ENCODE data around the gene RECQL5. TPM values are rescaled to one million over a fixed set of nuclear protein-coding genes. Genes with fewer than 3 reads are reported as not detected.

The RECQL5 gene
- total and polyA plus RNA-seq, 2 of the 8 experiments (the other 6 are each of a cell fraction or from before 2014, with no cell fraction given): 15.1 to 41.1 TPM

DNA sequence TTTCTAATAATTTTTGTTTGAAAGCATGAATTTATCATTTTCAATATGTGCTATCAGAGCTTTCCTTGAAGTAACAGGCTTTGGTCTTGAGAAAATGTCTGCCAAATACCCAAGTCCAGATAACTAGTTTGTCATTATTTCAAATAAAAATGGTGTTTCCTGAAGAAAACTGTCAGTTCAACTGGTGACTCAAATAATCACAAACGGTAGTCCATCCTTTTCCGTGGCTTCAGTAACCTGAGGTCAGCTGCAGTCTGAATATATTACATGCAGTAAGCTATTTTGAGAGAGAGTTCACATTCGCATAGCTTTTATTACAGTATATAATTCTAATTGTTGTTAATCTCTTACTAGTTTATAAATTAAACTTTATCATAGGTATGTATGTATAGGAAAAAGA, 9.5 kb upstream of the RECQL5 start:
- Histone ChIP-seq H2AFZ (ENCODE audit: low read length) (no peak overlapping the region), H4K20me1 (replicated peaks in 1 of 2; ENCODE audit: control insufficient read depth in 1 of 2, insufficient read depth in 2 of 2, low read length in 2 of 2) (peaks cover 2 to 7% of the 10 kb centered on the region in 2 experiments), H3K56ac (replicated peaks; ENCODE audit: insufficient read length, low read depth, low read length) (no peak overlapping the region), H2BK120ac (replicated peaks; ENCODE audit: low read depth, low read length) (no peak overlapping the region), H3K4ac (replicated peaks; ENCODE audit: insufficient read length, low read depth, low read length) (no peak overlapping the region), H2BK5ac (ENCODE audit: low read depth, low read length) (no peak overlapping the region), H3K23ac (ENCODE audit: insufficient read length) (no peak overlapping the region), H3K27me3 (replicated peaks in 1 of 4; ENCODE audit: control insufficient read depth in 3 of 4, extremely low read depth in 1 of 4, insufficient read depth in 3 of 4, low read length in 3 of 4) (no peaks in the 10 kb centered on the region), H3K36me3 (ENCODE audit: control insufficient read depth in 2 of 4, insufficient read depth in 4 of 4, low read length in 3 of 4) (peaks cover 9 to 24% (median 20%) of the 10 kb centered on the region in 4 experiments; a peak in 7 of 8 replicates), H2BK20ac (ENCODE audit: low read length) (no peak overlapping the region), H2BK15ac (ENCODE audit: low read length) (no peak overlapping the region), H3K79me1 (ENCODE audit: low read depth, low read length) (peaks cover 8% of the 10 kb centered on the region), H4K91ac (replicated peaks; ENCODE audit: insufficient read length, low read length) (no peak overlapping the region), H3K4me2 (ENCODE audit: insufficient read depth in 1 of 2, low read depth in 2 of 2, low read length in 2 of 2) (no peak overlapping the region), H3K23me2 (ENCODE audit: low read depth, low read length) (no peaks in the 10 kb centered on the region), H3K79me2 (ENCODE audit: control insufficient read depth in 1 of 2, insufficient read depth in 2 of 2, low read length in 2 of 2) (peaks cover 0 to 42% of the 10 kb centered on the region in 2 experiments; a peak in 2 of 4 replicates), H4K8ac (ENCODE audit: extremely low read depth, insufficient read depth, low read length) (no peak overlapping the region), H3K27ac (ENCODE audit: low read depth, low read length) (no peak overlapping the region), H3K18ac (ENCODE audit: extremely low read depth, low read length) (no peak overlapping the region), H3K9me3 (ENCODE audit: insufficient read depth in 2 of 2, low read depth in 1 of 2, low read length in 1 of 2) (no peaks in the 10 kb centered on the region), H3K14ac (ENCODE audit: insufficient read length) (no peak overlapping the region), H3K9ac (replicated peaks in 1 of 4; ENCODE audit: extremely low read depth in 1 of 4, low read depth in 3 of 4, low read length in 3 of 4) (no peak overlapping the region), H2AK5ac (ENCODE audit: low read depth, low read length) (no peak overlapping the region), H4K5ac (ENCODE audit: insufficient read length, low read depth, low read length) (no peak overlapping the region), H3K4me1 (replicated peaks in 1 of 4; ENCODE audit: control insufficient read depth in 3 of 4, insufficient read depth in 4 of 4, low read length in 3 of 4) (no peaks in the 10 kb centered on the region), H3K4me3 (ENCODE audit: extremely low read depth in 1 of 4, insufficient read depth in 2 of 4, low read depth in 3 of 4, low read length in 4 of 4) (no peak overlapping the region), H2BK12ac (ENCODE audit: low read depth, low read length) (no peak overlapping the region)
- ChIA-PET POLR2A (ENCODE audit: partially characterized antibody) (interaction anchor here (1.5 to 2.5 kb wide), 2 partner anchors 10 to 17 kb away, joined by 5 to 7 read pairs; no protein-coding TSS in a partner anchor), CTCF (ENCODE audit: partially characterized antibody) (interaction anchor here (0.6 to 7.4 kb wide), 9 partner anchors 11 to 1278 kb away, joined by 3 to 115 read pairs (median 4); no protein-coding TSS in a partner anchor)
- FAIRE-seq: no peak
- no peak for DNase-seq (ENCODE audit: low read depth in 1 of 2, low spot score in 2 of 2)
- WGBS, 2 experiments (ENCODE audit: extremely low coverage in 1 of 2, insufficient coverage in 1 of 2, insufficient read length in 1 of 2, insufficient replicate concordance in 2 of 2, low coverage in 1 of 2, low lambda C conversion rate in 2 of 2, missing lambda C conversion rate in 1 of 2): 87% methylated on average over 3 of the region's 3 CpGs; no CpG with 5 or more reads in 1 of the 2 experiments
- TF ChIP-seq POU5F1 (IDR thresholded peaks at IDR 0.05; ENCODE audit: low read depth, low read length) (no peak), USF2 (IDR thresholded peaks at IDR 0.05; ENCODE audit: low read length) (no peak), EGR1 (IDR thresholded peaks at IDR 0.05; ENCODE audit: borderline replicate concordance, low read depth, low read length) (no peak), CTBP2 (IDR thresholded peaks at IDR 0.05; ENCODE audit: borderline replicate concordance, insufficient read depth, insufficient read length, low read length) (no peak), NRF1 (IDR thresholded peaks at IDR 0.05; ENCODE audit: low read depth, low read length) (no peak), CBX8 (IDR thresholded peaks at IDR 0.05; ENCODE audit: borderline replicate concordance, low read depth, low read length) (no peak), CEBPB (IDR thresholded peaks at IDR 0.05; ENCODE audit: low read depth, low read length) (no peak), KDM5A (IDR thresholded peaks at IDR 0.05; ENCODE audit: low read length) (no peak), SP2 (IDR thresholded peaks at IDR 0.05; ENCODE audit: low read length) (no peak), TEAD4 (IDR thresholded peaks at IDR 0.05; ENCODE audit: low read depth, low read length) (no peak), MAX (IDR thresholded peaks at IDR 0.05) (no peak), CHD1 (IDR thresholded peaks at IDR 0.05; ENCODE audit: low read depth, low read length) (no peak), RAD21 (IDR thresholded peaks at IDR 0.05 in 1 of 2, conservative IDR thresholded peaks at IDR 0.05 in 1 of 2; ENCODE audit: low read depth in 2 of 2, low read length in 2 of 2) (no peak), CREB1 (IDR thresholded peaks at IDR 0.05) (no peak)

Measured in H1 (cell line).